HG03469 (cell line): ENCODE data around the gene HMHB1.
"Not testable (repeated sequence)": the region's sequence is repeated elsewhere in the genome, so short reads cannot be mapped to it uniquely, and the experiment has no call there.

Experiments
- ATAC-seq: cut with Tn5 transposase; IDR thresholded peaks from one replicate; pipeline ENCODE4 v1.9.1; 2021; ENCODE audit warnings: mild to moderate bottlenecking, moderate library complexity, moderate number of reproducible peaks; ENCODE audit not compliant: unreplicated experiment

Gene HMHB1

GRCh38 chr5:143801252-143801939 lies 10.6 kb upstream of the HMHB1 start:
- ATAC-seq = no peak

- ATAC-seq = no peak
These were observed 6.1 kb upstream of the HMHB1 start for GRCh38 chr5:143805861-143806260.

GRCh38 chr5:143806579-143806978 lies 5.4 kb upstream of the HMHB1 start:
- no peak for ATAC-seq

- no peak for ATAC-seq
These were observed 4.6 kb upstream of the HMHB1 start for GRCh38 chr5:143807401-143807800.

- not testable (repeated sequence) for ATAC-seq
These were observed 4.4 kb downstream of the HMHB1 start for GRCh38 chr5:143816370-143816769.

- no peak for ATAC-seq
These were observed 7.8 kb downstream of the HMHB1 start for GRCh38 chr5:143819716-143820115.

- ATAC-seq = no peak
These were observed 8.5 kb downstream of the HMHB1 start for GRCh38 chr5:143820451-143820850.

GRCh38 chr5:143824851-143825720 lies 13.1 kb downstream of the HMHB1 start:
- ATAC-seq = peak; percentile 56

- ATAC-seq = peak; percentile 81
These were observed 15.0 kb downstream of the HMHB1 start for GRCh38 chr5:143826951-143827444.

- no peak for ATAC-seq
These were observed 16.7 kb downstream of the HMHB1 start for GRCh38 chr5:143828710-143829109.

- no peak for ATAC-seq
These were observed 21.2 kb downstream of the HMHB1 start for GRCh38 chr5:143833177-143833576.

GRCh38 chr5:143835251-143835650 lies 23.3 kb downstream of the HMHB1 start:
- no peak for ATAC-seq

- ATAC-seq = no peak
These were observed 24.3 kb downstream of the HMHB1 start for GRCh38 chr5:143836161-143836725.

- ATAC-seq = no peak
These were observed 25.4 kb downstream of the HMHB1 start for GRCh38 chr5:143837306-143837848.

- no peak for ATAC-seq
These were observed 29.5 kb downstream of the HMHB1 start for GRCh38 chr5:143841446-143841845.

GRCh38 chr5:143842920-143843319 lies 31.0 kb downstream of the HMHB1 start:
- no peak for ATAC-seq

- no peak for ATAC-seq
These were observed 31.5 kb downstream of the HMHB1 start for GRCh38 chr5:143843461-143843860.

GRCh38 chr5:143850050-143850683 lies 38.2 kb downstream of the HMHB1 start:
- no peak for ATAC-seq

- ATAC-seq = no peak
These were observed 39.4 kb downstream of the HMHB1 start for GRCh38 chr5:143851383-143851782.

GRCh38 chr5:143860211-143860610 lies 48.2 kb downstream of the HMHB1 start:
- no peak for ATAC-seq

GRCh38 chr5:143862271-143862670 lies 50.3 kb downstream of the HMHB1 start:
- no peak for ATAC-seq
